SK-N-SH (cell line): ENCODE results near the gene IQSEC1. TPM values are rescaled to one million over a fixed set of nuclear protein-coding genes. Genes with fewer than 3 reads are reported as not detected.

Source experiments
- CTCF ChIA-PET: fragments of 300-600, 350-600 bp; formaldehyde crosslinking; extraction: SDS; loops from one replicate; lab custom pipeline; 2021; lab: Yijun Ruan, JAX
- POLR2A ChIA-PET: fragments of 350-600 bp; sonication (Branson Sonifier 250); formaldehyde crosslinking; extraction: SDS; loops from one replicate; lab custom pipeline; 2020; ENCODE audit warnings: antibody characterized with exemption, inconsistent platforms; lab: Yijun Ruan, JAX
- DNase-seq: peaks from one replicate; pipeline ENCODE4 v3.0.0; 2012
- H2AFZ ChIP-seq: fragments of 200-600 bp; sonication (generic); 2 replicates; pipeline ENCODE4 v1.8.1; 2016; ENCODE audit warnings: antibody characterized with exemption, mild to moderate bottlenecking, low read depth
- H3F3A ChIP-seq: fragments of 200-600 bp; sonication (generic); replicated peaks from 2 replicates; pipeline ENCODE3; 2016; ENCODE audit warnings: antibody characterized with exemption, mild to moderate bottlenecking; ENCODE audit not compliant: insufficient read depth
- H3K27ac ChIP-seq, 2 experiments: fragments of 200-500 bp in 1 of 2; fragments of 200-600 bp in 1 of 2; sonication (Bioruptor generic) in 1 of 2; sonication (generic), shearing (Covaris generic) in 1 of 2; 2 replicates each; pipeline versions ENCODE4 v1.5.1 to v1.6.1; 2014 to 2016; ENCODE audit warnings: low read depth in 2 of 2, inconsistent platforms in 1 of 2, low read length in 1 of 2, mild to moderate bottlenecking in 1 of 2, mixed read lengths in 1 of 2
- H3K27me3 ChIP-seq: fragments of 200-600 bp; sonication (generic), shearing (Covaris generic); 2 replicates; pipeline ENCODE4 v1.6.1; 2016; ENCODE audit warnings: mixed run types; ENCODE audit not compliant: insufficient read depth
- H3K36me3 ChIP-seq, 2 experiments: fragments of 200-500 bp in 1 of 2; fragments of 200-600 bp in 1 of 2; sonication (Bioruptor generic) in 1 of 2; sonication (generic) in 1 of 2; replicated peaks in 1 of 2; 2 replicates each; pipeline versions ENCODE3 to v1.5.1; 2014 to 2016; ENCODE audit warnings: low read length in 1 of 2, mild to moderate bottlenecking in 1 of 2; ENCODE audit not compliant: insufficient read depth in 2 of 2, control insufficient read depth in 1 of 2
- H3K4me1 ChIP-seq, 2 experiments: fragments of 200-500 bp in 1 of 2; fragments of 200-600 bp in 1 of 2; sonication (Bioruptor generic) in 1 of 2; sonication (generic), shearing (Covaris generic) in 1 of 2; 2 replicates each; pipeline versions ENCODE4 v1.5.1 to v1.6.1; 2014 to 2016; ENCODE audit warnings: low read depth in 1 of 2, low read length in 1 of 2, mixed run types in 1 of 2; ENCODE audit not compliant: insufficient read depth in 2 of 2, control insufficient read depth in 1 of 2
- H3K4me2 ChIP-seq: fragments of 200-600 bp; sonication (generic), shearing (Covaris generic); 2 replicates; pipeline ENCODE4 v1.6.1; 2017; ENCODE audit warnings: mixed run types
- H3K4me3 ChIP-seq, 2 experiments: fragments of 200-500 bp in 1 of 2; fragments of 200-600 bp in 1 of 2; sonication (Bioruptor generic) in 1 of 2; sonication (generic), shearing (Covaris generic) in 1 of 2; 2 replicates each; pipeline versions ENCODE4 v1.5.1 to v1.8.1; 2014 to 2016; ENCODE audit warnings: low read depth in 2 of 2, inconsistent platforms in 1 of 2, low read length in 1 of 2, mild to moderate bottlenecking in 1 of 2, mixed read lengths in 1 of 2, moderate library complexity in 1 of 2
- H3K79me2 ChIP-seq: fragments of 200-600 bp; sonication (generic); 2 replicates; pipeline ENCODE4 v1.8.1; 2017; ENCODE audit warnings: mild to moderate bottlenecking; ENCODE audit not compliant: insufficient read depth
- H3K9ac ChIP-seq: fragments of 200-600 bp; sonication (generic); 2 replicates; pipeline ENCODE4 v1.6.1; 2017; ENCODE audit warnings: mixed run types
- H3K9me2 ChIP-seq: fragments of 200-600 bp; sonication (generic); 2 replicates; pipeline ENCODE4 v1.6.1; 2017; ENCODE audit warnings: mixed run types
- H3K9me3 ChIP-seq: fragments of 200-600 bp; sonication (generic); 2 replicates; pipeline ENCODE4 v1.6.1; 2017; ENCODE audit warnings: mixed run types, mild to moderate bottlenecking, moderate library complexity
- H4K20me1 ChIP-seq: fragments of 200-600 bp; sonication (generic); 2 replicates; pipeline ENCODE4 v1.6.1; 2017; ENCODE audit warnings: mild to moderate bottlenecking, mixed run types; ENCODE audit not compliant: insufficient read depth
- CHD2 ChIP-seq: fragments of 150-350 bp; IDR thresholded peaks from 2 replicates; pipeline ENCODE4 v1.6.1; 2018; ENCODE audit warnings: low read length; ENCODE audit not compliant: partially characterized antibody
- EP300 ChIP-seq, 2 experiments: IDR thresholded peaks; 2 replicates each; pipeline versions ENCODE4 v1.4.0 to v1.6.1; 2012; ENCODE audit warnings: borderline replicate concordance in 1 of 2, low read depth in 1 of 2, low read length in 1 of 2
- FOXJ3 ChIP-seq: sonication (generic); formaldehyde crosslinking; IDR thresholded peaks from 2 replicates; pipeline ENCODE4 v1.5.1; 2020; ENCODE audit warnings: mild to moderate bottlenecking, missing genetic modification reagents
- FOXM1 ChIP-seq: IDR thresholded peaks from 2 replicates; pipeline ENCODE4 v1.4.0; 2012; ENCODE audit warnings: low read depth, mild to moderate bottlenecking
- GABPA ChIP-seq: IDR thresholded peaks from 2 replicates; pipeline ENCODE4 v1.4.0; 2012; ENCODE audit warnings: low read depth, mild to moderate bottlenecking
- JUND ChIP-seq: IDR thresholded peaks from 2 replicates; pipeline ENCODE4 v1.4.0; 2012
- MEF2A ChIP-seq: IDR thresholded peaks from 2 replicates; pipeline ENCODE4 v1.4.0; 2012; ENCODE audit warnings: low read depth, borderline replicate concordance
- NRF1 ChIP-seq: IDR thresholded peaks from 2 replicates; pipeline ENCODE4 v1.6.1; 2012; ENCODE audit warnings: low read depth, mild to moderate bottlenecking, low read length
- POLR2AphosphoS5 ChIP-seq: IDR thresholded peaks from 2 replicates; pipeline ENCODE4 v1.6.1; 2012; ENCODE audit warnings: low read depth, low read length
- RFX5 ChIP-seq: IDR thresholded peaks from 2 replicates; pipeline ENCODE4 v1.6.1; 2012; ENCODE audit warnings: mild to moderate bottlenecking, improper control_type of control experiment, low read length
- RXRA ChIP-seq: IDR thresholded peaks from 2 replicates; pipeline ENCODE4 v1.4.0; 2012; ENCODE audit warnings: low read depth, mild to moderate bottlenecking, borderline replicate concordance
- SIN3A ChIP-seq: IDR thresholded peaks from 2 replicates; pipeline ENCODE4 v1.6.1; 2012; ENCODE audit warnings: low read depth, mild to moderate bottlenecking, low read length, moderate library complexity, borderline replicate concordance
- SMC3 ChIP-seq: IDR thresholded peaks from 2 replicates; pipeline ENCODE4 v1.6.1; 2012; ENCODE audit warnings: low read depth, low read length, improper control_type of control experiment
- TAF1 ChIP-seq: IDR thresholded peaks from 2 replicates; pipeline ENCODE4 v1.6.1; 2012; ENCODE audit warnings: low read depth, mild to moderate bottlenecking, low read length, moderate library complexity, borderline replicate concordance
- TCF12 ChIP-seq: IDR thresholded peaks from 2 replicates; pipeline ENCODE4 v1.4.0; 2012
- TEAD4 ChIP-seq: IDR thresholded peaks from 2 replicates; pipeline ENCODE4 v1.4.0; 2012; ENCODE audit warnings: mild to moderate bottlenecking, borderline replicate concordance; ENCODE audit not compliant: insufficient read depth
- USF1 ChIP-seq: IDR thresholded peaks from 2 replicates; pipeline ENCODE4 v1.4.0; 2012; ENCODE audit warnings: low read depth, borderline replicate concordance
- USF2 ChIP-seq: fragments of 150-350 bp; IDR thresholded peaks from 2 replicates; pipeline ENCODE4 v1.6.1; 2017; ENCODE audit warnings: antibody characterized with exemption, low read length, low read depth, borderline replicate concordance
- WGBS: methylation state at CpG from one replicate; pipeline ENCODE4 v1.1.6; 2017; ENCODE audit warnings: low lambda C conversion rate; 5-methylcytosine and 5-hydroxymethylcytosine counted together
- polyA plus RNA-seq, 3 experiments: library from polyadenylated mRNA; depleted of rRNA; stranded (reverse); fragments of >200 nt; gene quantifications; 2 replicates each; pipeline ENCODE4 v1.2.3, GENCODE V29; 2012

The IQSEC1 gene
- polyA plus RNA-seq, 1 of the 3 experiments (the other 2 are of a cell fraction), result 6.2 TPM

DNA sequence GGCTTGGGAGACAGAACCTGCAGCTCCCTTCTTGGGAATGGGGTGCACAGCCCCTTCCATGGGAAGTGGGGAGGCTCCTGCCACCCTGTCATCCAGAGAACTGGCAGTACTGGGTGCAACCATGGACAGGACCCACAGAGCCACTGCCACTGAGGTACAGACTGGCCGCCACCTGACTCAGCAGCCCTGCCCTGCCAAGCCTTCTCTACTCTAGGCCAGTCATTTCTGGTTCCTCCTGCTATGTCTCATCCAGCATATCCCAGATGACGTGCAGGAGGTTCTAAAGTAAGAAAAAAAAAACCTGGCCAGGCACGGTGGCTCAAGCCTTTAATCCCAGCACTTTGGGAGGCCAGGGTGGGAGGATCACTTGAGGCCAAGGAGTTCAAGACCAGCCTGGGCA lies 155.0 kb downstream of the IQSEC1 start:
- H3K27ac ChIP-seq, result no peak overlapping the region
- WGBS, result 96% methylated on average over 2 of the region's 3 CpGs
- no peaks in the 10 kb centered on the region for H3K27me3 ChIP-seq
- no peak overlapping the region for H3K4me2 ChIP-seq
- H3F3A ChIP-seq, result no peaks in the 10 kb centered on the region
- no peaks in the 10 kb centered on the region for H3K9me3 ChIP-seq
- H3K9me2 ChIP-seq, result no peaks in the 10 kb centered on the region
- H3K36me3 ChIP-seq, result peaks cover 0 to 39% of the 10 kb centered on the region in 2 experiments
- TF ChIP-seq CHD2 (no peak), SIN3A (no peak), RFX5 (no peak), POLR2AphosphoS5 (no peak), FOXJ3 (CRISPR knock-in tag) (no peak), TEAD4 (no peak)
- ChIA-PET POLR2A (no interaction called here), CTCF (interaction anchor here (0.6 to 1.8 kb wide), 6 partner anchors 10 to 77 kb away, joined by 3 to 5 read pairs (median 4); partner anchors contain the start of gene RPL32)
- DNase-seq, result no peak
- H3K4me3 ChIP-seq, result no peak overlapping the region
- no peaks in the 10 kb centered on the region for H4K20me1 ChIP-seq
- no peak overlapping the region for H2AFZ ChIP-seq
- H3K9ac ChIP-seq, result no peak overlapping the region
- H3K79me2 ChIP-seq, result no peaks in the 10 kb centered on the region
- peaks cover 0 to 9% of the 10 kb centered on the region in 2 experiments; a peak in 1 of 4 replicates for H3K4me1 ChIP-seq

DNA sequence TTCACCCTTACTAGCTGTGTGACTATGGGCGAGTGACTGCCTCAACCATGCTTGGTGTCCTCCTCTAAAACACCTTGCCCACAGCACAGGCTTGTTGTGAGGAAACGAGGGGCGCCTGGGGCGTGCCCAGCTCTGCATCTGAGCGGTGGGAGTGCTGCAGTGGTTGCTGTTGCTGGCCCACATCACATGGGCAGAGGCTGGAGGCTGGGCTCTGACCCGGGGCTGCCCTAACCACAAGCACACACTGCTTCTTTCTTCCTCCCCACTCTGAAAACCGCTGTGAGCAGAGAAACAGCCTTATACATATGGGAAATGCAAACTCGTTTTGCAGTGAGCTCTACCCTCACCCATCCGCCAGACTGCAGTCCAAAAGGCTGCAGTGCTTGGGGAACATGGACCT lies 157.1 kb downstream of the IQSEC1 start:
- TF ChIP-seq CHD2 (no peak), JUND (no peak)
- Histone ChIP-seq H3K27ac (no peak overlapping the region), H3K36me3 (peaks cover 0 to 45% of the 10 kb centered on the region in 2 experiments), H3K4me3 (no peak overlapping the region), H2AFZ (no peak overlapping the region), H4K20me1 (no peaks in the 10 kb centered on the region), H3K9me3 (no peaks in the 10 kb centered on the region), H3K9me2 (no peaks in the 10 kb centered on the region), H3F3A (no peaks in the 10 kb centered on the region), H3K9ac (no peak overlapping the region), H3K27me3 (no peaks in the 10 kb centered on the region), H3K79me2 (no peaks in the 10 kb centered on the region), H3K4me2 (no peak overlapping the region), H3K4me1 (no peaks in the 10 kb centered on the region; a peak in 1 of 4 replicates)
- 77% methylated on average over 8 of the region's 9 CpGs for WGBS
- DNase-seq, result no peak
- ChIA-PET CTCF (interaction anchor here (1.0 to 1.1 kb wide), 2 partner anchors 11 to 25 kb away, joined by 3 read pairs; no protein-coding TSS in a partner anchor), POLR2A (no interaction called here)

DNA sequence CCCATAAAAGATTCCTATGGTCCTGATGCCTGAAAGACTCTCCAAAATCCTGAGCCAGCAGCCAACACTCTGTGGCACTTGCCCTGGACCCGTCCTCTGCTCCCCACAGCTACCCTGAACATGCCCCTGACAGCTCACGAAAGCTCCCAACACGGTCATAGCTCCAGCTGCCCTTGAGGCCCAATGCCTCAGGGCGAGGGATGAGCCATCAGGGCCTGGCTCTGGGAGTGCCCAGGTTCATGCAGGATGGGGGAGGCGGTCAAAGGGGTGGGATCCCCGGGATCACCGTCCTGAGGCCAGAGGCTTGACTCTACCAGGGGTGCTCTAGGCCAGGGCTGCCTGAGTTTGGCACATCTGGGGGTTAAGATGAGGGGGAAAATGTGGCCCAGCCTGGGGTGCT lies 159.1 kb downstream of the IQSEC1 start:
- no peak overlapping the region for H3K4me2 ChIP-seq
- H3K9me2 ChIP-seq, result no peaks in the 10 kb centered on the region
- no peak overlapping the region for H2AFZ ChIP-seq
- 84% methylated on average over 4 of the region's 7 CpGs for WGBS
- TF ChIP-seq RFX5 (no peak), FOXJ3 (CRISPR knock-in tag) (no peak), RXRA (no peak), TAF1 (no peak), GABPA (no peak), EP300 (IDR thresholded peaks at IDR 0.05; ENCODE audit: borderline replicate concordance in 1 of 2, low read depth in 1 of 2, low read length in 1 of 2) (no peak), NRF1 (no peak), SMC3 (no peak), USF1 (no peak), USF2 (no peak), POLR2AphosphoS5 (no peak), TCF12 (no peak), MEF2A (no peak), FOXM1 (no peak)
- H3K4me3 ChIP-seq, result no peak overlapping the region
- H3K79me2 ChIP-seq, result no peaks in the 10 kb centered on the region
- no peak overlapping the region for H3K9ac ChIP-seq
- ChIA-PET CTCF (interaction anchor here (0.9 kb wide), 1 partner anchor 22 kb away, joined by 3 read pairs; no protein-coding TSS in a partner anchor), POLR2A (no interaction called here)
- no peak overlapping the region for H3K27ac ChIP-seq
- H3K36me3 ChIP-seq, result peaks cover 0 to 44% of the 10 kb centered on the region in 2 experiments
- H3K27me3 ChIP-seq, result no peaks in the 10 kb centered on the region
- no peaks in the 10 kb centered on the region for H3K9me3 ChIP-seq
- H3K4me1 ChIP-seq, result no peaks in the 10 kb centered on the region; a peak in 1 of 4 replicates
- no peaks in the 10 kb centered on the region for H4K20me1 ChIP-seq
- no peak for DNase-seq
- H3F3A ChIP-seq, result no peaks in the 10 kb centered on the region
